HG02885 (cell line): ENCODE measurements around the gene PDGFC.
A peak's percentile ranks its signal among the peaks of the same experiment; 100 is the strongest.

Experiments
- ATAC-seq: cut with Tn5 transposase; IDR thresholded peaks from one replicate; pipeline ENCODE4 v1.9.1; 2021; ENCODE audit warnings: mild to moderate bottlenecking; ENCODE audit not compliant: unreplicated experiment, poor library complexity

The PDGFC gene

DNA sequence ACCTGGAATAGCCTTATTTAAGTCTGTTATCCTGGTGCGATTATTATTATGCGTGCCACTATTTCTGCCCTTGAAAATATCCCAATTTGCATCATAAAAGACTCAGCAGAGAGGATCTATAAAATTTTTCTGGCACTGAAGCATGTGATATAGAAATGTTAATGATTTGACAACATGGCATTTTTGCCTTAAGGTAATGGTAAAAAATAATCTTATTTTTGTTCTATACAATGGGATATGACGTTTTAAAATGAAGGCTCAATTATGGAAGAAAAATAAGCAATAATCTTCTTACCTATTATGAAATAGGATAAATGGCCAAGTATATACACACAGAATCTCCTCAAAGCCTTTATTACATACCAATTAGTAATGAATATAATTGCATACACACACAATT, 113.5 kb downstream of the PDGFC start:
- ATAC-seq: no peak

- no peak for ATAC-seq
These were observed 132.8 kb downstream of the PDGFC start for GRCh38 chr4:156838761-156839160.

GRCh38 chr4:156837625-156838345, 133.8 kb downstream of the PDGFC start:
- no peak for ATAC-seq

DNA sequence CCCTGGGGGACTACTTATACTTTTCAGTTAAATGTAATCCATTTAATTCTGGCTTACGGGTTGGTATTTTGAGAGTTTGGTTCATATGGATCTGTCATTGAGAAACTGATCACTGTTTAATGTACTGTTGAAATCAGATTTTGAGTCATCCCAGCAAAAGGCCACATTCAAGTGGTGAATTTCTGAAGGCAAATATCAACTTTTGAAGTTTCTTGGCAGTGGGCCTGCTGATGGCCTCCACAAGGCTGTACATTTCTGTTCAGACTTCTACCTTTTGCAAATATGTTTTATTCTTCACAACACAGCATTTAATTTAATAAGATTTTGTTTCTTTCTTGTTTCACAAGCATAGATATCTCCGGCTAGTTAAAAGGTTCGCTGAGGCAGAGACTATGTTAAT, 138.7 kb downstream of the PDGFC start:
- ATAC-seq: no peak

- no peak for ATAC-seq
These were observed 141.2 kb downstream of the PDGFC start for GRCh38 chr4:156830351-156830750.

DNA sequence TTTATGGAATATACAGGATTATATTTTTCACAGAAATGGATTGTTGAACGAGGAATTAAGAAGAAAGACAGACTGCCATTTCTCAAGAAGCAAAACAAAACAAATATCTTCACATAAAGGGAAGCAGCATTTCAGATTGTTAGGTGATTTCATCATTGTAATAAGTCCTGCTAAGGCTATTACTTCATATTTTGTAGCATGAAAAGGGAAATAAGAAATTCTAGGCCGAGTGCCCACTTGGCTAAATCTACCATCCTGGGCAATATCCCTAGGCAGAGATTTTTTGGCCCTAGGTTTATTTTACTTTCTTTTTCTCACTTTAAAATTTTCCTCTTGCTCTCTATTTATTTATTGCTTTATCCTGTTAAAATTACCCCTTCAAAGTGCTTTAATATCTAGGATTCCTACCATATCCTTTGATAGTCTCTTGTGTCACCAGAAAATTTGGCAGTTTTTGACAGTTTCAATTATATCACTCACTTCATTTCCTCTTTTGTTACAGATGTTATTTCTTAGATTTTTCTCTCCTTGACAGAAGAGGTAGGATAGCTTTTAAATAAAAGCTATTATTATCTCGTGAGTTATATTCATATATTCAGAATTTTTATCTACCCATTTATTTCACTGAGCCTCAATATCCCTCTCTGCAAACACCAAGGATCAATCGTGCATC, 142.3 kb downstream of the PDGFC start:
- no peak for ATAC-seq

DNA sequence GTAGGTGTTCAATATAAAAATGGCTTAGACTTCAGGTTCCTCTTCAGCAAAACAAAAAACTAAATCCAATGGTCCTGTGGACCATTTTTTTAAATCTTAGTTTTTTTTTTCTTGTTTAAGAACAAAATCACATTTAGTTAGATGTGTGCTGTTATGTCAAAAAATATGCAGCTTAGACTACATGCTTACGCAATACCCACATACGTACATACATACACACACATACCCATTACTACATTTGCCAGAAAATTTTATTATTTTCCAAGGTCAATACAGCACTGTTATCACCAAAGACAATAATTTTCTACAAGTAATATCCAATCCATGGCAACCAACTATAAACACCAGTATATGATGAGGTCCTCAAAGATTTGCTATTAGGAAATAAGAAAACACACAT, 144.1 kb downstream of the PDGFC start:
- ATAC-seq: no peak

GRCh38 chr4:156825074-156825473, 146.5 kb downstream of the PDGFC start:
- ATAC-seq: no peak

DNA sequence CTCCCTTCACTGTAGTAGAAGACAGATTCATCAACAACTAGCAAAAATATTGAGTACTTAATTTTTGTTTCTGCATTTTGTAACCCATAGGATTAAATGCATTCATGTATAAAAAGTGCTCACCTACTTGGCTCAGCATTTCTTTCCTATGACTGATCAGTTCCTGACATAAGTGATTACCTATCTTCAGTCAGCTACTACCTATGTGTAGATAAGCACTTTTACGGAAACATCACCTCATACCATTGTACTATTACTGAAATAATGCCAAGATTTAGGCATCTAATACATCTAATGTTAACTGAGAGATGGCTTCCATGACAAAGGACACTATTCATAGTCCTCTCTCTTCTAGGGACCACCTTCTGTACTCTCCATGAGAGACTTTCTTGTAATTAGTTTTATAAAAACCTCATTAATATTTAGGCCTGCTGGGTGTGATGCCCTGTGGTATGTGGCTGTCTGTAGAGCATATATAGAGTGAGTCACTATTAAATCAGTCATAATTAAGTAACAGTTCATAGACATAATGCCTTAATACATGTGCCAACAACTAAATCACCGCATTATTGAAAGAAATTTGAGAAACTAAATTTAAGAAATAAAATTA, 147.0 kb downstream of the PDGFC start:
- ATAC-seq: no peak

- no peak for ATAC-seq
These were observed 150.7 kb downstream of the PDGFC start for GRCh38 chr4:156820931-156821330.

DNA sequence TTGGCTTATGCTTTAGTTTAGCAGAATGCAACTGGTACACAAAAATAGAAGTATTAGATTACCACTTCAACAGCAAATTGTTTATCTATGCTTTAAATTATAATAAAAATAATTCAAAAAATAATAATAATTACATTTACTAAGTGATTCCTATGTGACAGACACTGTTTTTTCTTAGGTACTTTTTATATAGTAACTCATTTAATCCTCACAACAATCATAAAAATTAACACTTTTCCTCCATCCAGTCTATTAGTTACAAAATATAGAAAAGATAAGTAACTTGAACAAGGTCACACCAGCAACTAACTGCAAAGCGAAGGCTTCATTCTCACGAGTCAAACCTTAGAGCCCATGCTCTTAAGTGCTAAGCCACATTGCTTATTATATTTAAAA, 155.2 kb downstream of the PDGFC start:
- no peak for ATAC-seq

- no peak for ATAC-seq
These were observed 155.8 kb downstream of the PDGFC start for GRCh38 chr4:156815717-156816359.

GRCh38 chr4:156811963-156812362, 159.6 kb downstream of the PDGFC start:
- ATAC-seq: no peak

DNA sequence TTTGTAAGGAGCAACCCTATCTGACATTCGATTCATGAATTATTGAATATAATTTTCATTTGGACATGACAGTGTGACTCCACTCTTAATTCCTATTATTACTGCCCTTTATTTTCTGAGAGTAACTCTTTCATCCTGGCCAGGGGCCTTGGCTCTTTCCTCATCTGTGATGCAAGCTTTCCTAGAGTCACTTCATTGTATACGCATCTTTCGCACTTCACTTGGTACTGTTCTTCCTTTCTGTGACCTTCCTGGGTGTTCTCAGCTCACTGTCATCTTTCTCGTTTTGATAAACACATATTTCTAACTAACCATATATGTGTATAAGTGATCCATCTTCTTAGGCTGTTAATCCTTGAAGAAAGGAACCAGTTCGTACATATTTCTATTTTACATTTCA, 160.3 kb downstream of the PDGFC start:
- no peak for ATAC-seq

DNA sequence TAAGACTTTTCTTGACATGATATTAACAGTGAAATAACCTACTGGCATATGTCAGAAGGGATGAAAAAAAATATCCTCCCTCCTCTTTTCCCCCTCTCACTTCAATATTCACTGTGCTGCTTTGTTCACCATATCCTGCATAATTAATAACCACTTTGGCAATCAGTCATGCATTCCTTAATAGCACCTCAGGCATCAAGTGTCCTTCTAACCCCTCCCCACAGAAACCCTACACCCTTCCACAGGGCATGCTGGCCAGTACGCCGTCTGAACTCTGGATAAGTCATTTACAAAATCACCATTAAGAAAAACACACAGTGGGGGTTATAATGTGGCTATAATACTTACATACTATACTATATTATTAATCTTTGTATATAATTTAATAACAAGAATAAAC, 165.9 kb downstream of the PDGFC start:
- ATAC-seq: no peak

- no peak for ATAC-seq
These were observed 168.5 kb downstream of the PDGFC start for GRCh38 chr4:156803056-156803455.

DNA sequence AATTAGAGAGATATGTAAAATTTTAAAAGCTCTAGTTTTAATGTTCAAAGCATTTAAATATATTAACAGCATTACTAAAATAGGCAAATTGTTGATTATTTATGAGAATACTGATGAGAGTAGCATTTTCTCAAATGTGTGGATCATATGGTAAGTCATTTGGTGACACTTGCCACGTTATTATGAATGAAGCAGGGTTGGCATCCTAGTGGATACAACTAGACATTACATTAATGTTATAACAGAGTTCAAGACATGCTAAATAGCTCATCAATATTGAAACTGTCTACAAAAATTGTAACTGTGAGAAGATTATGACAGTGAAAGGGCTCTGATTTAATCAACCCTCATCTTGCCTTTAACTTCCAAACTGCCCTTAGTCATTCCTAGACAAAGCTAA, 171.1 kb downstream of the PDGFC start:
- peak; percentile 39 for ATAC-seq

- ATAC-seq: no peak
These were observed 172.4 kb downstream of the PDGFC start for GRCh38 chr4:156799121-156799589.

GRCh38 chr4:156798438-156798837, 173.2 kb downstream of the PDGFC start:
- no peak for ATAC-seq

DNA sequence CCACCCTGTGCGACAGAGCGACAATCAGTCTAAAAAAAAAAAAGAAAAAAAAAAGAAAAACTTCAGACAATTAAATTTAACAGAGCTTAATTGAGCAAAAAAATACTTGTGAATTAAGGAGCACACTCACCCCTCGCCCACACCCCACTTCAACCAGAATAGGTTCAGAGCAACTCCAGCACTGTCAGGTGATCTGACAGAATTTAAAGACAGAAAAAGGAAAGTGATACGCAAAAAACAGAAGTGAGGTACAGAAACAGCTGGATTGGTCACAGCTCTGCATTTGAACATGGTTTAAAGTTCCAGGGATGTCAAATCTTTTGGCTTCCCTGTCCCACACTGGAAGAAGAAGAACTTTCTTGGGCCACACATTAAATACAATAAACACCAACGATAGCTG, 174.4 kb downstream of the PDGFC start:
- ATAC-seq: no peak

DNA sequence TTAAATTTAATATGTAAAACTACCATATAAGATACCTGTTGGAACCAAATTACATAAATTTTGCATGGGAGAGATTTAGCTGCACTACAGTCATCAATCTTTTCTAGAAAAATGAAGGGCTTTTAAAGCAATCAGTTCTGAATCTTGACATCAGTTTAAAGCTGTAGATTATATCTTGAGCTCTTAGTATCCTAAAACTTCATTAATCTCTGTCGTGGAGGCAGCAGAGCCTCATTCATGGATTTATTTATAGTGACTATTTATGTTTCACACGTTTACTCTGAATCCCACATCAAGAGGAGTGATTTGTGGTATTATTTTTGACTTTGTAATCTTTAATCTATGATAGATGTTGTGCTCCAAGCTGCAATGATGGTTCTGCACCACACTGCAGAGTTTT, 175.9 kb downstream of the PDGFC start:
- ATAC-seq: no peak
